B cell (primary cell): ENCODE measurements around the gene GPAT3. TPM values are rescaled to one million over a fixed set of nuclear protein-coding genes. Genes with fewer than 3 reads are reported as not detected.
A peak's percentile ranks its signal among the peaks of the same experiment; 100 is the strongest.

Experiments
- ATAC-seq: fragments of 200-7000 bp; cut with Tn5 transposase; one replicate; pipeline ENCODE4 v1.10.0; 2021; ENCODE audit warnings: low read depth, mild to moderate bottlenecking, moderate number of reproducible peaks, moderate library complexity
- CTCF ChIA-PET: fragments of 350-600 bp; sonication (Branson Sonifier 250); formaldehyde crosslinking; loops from one replicate; lab custom pipeline; 2021; ENCODE audit warnings: antibody characterized with exemption, inconsistent platforms; lab: Charles Lee
- POLR2A ChIA-PET: fragments of 350-600 bp; sonication (Branson Sonifier 250); formaldehyde crosslinking; loops from one replicate; lab custom pipeline; 2021; ENCODE audit warnings: antibody characterized with exemption; lab: Charles Lee
- DNase-seq: peaks from one replicate; pipeline ENCODE4 v3.0.0; 2013
- H2AFZ ChIP-seq: 2 replicates; pipeline ENCODE4 v1.6.1; 2012; ENCODE audit warnings: mild to moderate bottlenecking, low read depth, low read length; ENCODE audit not compliant: insufficient read depth, poor library complexity, severe bottlenecking
- H3K27ac ChIP-seq, 2 donors: 1 replicate in 1 of 2; 2 replicates in 1 of 2; pipeline ENCODE4 v1.5.1; 2012 to 2013; ENCODE audit warnings: low read length in 2 of 2, mild to moderate bottlenecking in 2 of 2, moderate library complexity in 1 of 2
- H3K27me3 ChIP-seq, 4 experiments: fragments of 200-600 bp in 1 of 4; sonication (generic) in 1 of 4; replicated peaks in 1 of 4; 1 replicate in 2 of 4; 2 replicates in 2 of 4; pipeline versions ENCODE4 v1.6.1 to v1.7.0; 2013 to 2016; ENCODE audit warnings: low read length in 3 of 4, mild to moderate bottlenecking in 2 of 4, mixed read lengths in 1 of 4, moderate library complexity in 1 of 4; ENCODE audit not compliant: insufficient read depth in 4 of 4, control insufficient read depth in 3 of 4; ENCODE audit errors: control extremely low read depth in 1 of 4
- H3K36me3 ChIP-seq, 2 experiments: replicated peaks in 1 of 2; 1 replicate in 1 of 2; 2 replicates in 1 of 2; pipeline versions ENCODE4 v1.6.1 to v1.7.1; 2013; ENCODE audit warnings: low read length in 1 of 2; ENCODE audit not compliant: insufficient read depth in 2 of 2, control insufficient read depth in 1 of 2; ENCODE audit errors: control extremely low read depth in 1 of 2, extremely low read depth in 1 of 2
- H3K4me1 ChIP-seq, 2 donors: fragments of 200-600 bp in 1 of 2; sonication (generic) in 1 of 2; 1 replicate in 1 of 2; 2 replicates in 1 of 2; pipeline versions ENCODE4 v1.5.1 to v1.6.1; 2013 to 2017; ENCODE audit warnings: low read length in 2 of 2; ENCODE audit not compliant: control insufficient read depth in 2 of 2, insufficient read depth in 2 of 2
- H3K4me2 ChIP-seq: replicated peaks from 2 replicates; pipeline ENCODE3; 2012; ENCODE audit warnings: mild to moderate bottlenecking, low read depth, low read length; ENCODE audit not compliant: poor library complexity, severe bottlenecking
- H3K4me3 ChIP-seq, 5 experiments: fragments of 200-600 bp in 1 of 5; sonication (generic) in 1 of 5; 1 replicate in 3 of 5; 2 replicates in 2 of 5; pipeline versions ENCODE4 v1.5.1 to v1.7.0; 2011 to 2016; ENCODE audit warnings: low read length in 4 of 5, mild to moderate bottlenecking in 4 of 5, low read depth in 2 of 5, control low read depth in 1 of 5, moderate library complexity in 1 of 5; ENCODE audit not compliant: insufficient read depth in 1 of 5; ENCODE audit errors: control extremely low read depth in 1 of 5, extremely low read depth in 1 of 5
- H3K79me2 ChIP-seq: fragments of 200-600 bp; sonication (generic); one replicate; pipeline ENCODE4 v1.6.0; 2016; ENCODE audit warnings: low read length; ENCODE audit not compliant: control insufficient read depth, insufficient read depth
- H3K9ac ChIP-seq: fragments of 200-600 bp; sonication (generic); 2 replicates; pipeline ENCODE4 v1.6.1; 2017; ENCODE audit warnings: mild to moderate bottlenecking, low read length, moderate library complexity
- H3K9me3 ChIP-seq, 3 donors: one replicate each; pipeline versions ENCODE4 v1.6.1 to v1.7.1; 2013; ENCODE audit warnings: low read length in 2 of 3; ENCODE audit not compliant: control insufficient read depth in 2 of 3, insufficient read depth in 1 of 3; ENCODE audit errors: control extremely low read depth in 1 of 3
- H4K20me1 ChIP-seq: 2 replicates; pipeline ENCODE4 v1.6.0; 2012; ENCODE audit warnings: mild to moderate bottlenecking, low read length; ENCODE audit not compliant: insufficient read depth, control insufficient read depth, poor library complexity, severe bottlenecking
- H3K27ac Mint-ChIP-seq: one replicate; pipeline ENCODE4 v1.8.0; 2021; ENCODE audit warnings: mixed read lengths
- H3K27me3 Mint-ChIP-seq: one replicate; pipeline ENCODE4 v1.8.0; 2021; ENCODE audit warnings: mixed read lengths
- H3K4me1 Mint-ChIP-seq: one replicate; pipeline ENCODE4 v1.8.0; 2021; ENCODE audit warnings: mixed read lengths
- H3K4me3 Mint-ChIP-seq: one replicate; pipeline ENCODE4 v1.8.0; 2021; ENCODE audit warnings: mixed read lengths
- H3K9me3 Mint-ChIP-seq: one replicate; pipeline ENCODE4 v1.8.0; 2022; ENCODE audit warnings: mixed read lengths; ENCODE audit not compliant: insufficient read depth
- CTCF ChIP-seq: fragments of 200-600 bp; IDR thresholded peaks from one replicate; pipeline ENCODE4 v1.8.0; 2022; ENCODE audit warnings: antibody characterized with exemption, mild to moderate bottlenecking
- EZH2 ChIP-seq: IDR thresholded peaks from 2 replicates; pipeline ENCODE4 v1.6.1; 2012; ENCODE audit warnings: borderline replicate concordance, low read depth, mild to moderate bottlenecking, moderate library complexity, low read length; ENCODE audit not compliant: insufficient read depth, poor library complexity, severe bottlenecking
- WGBS: methylation state at CpG from one replicate; pipeline ENCODE4 v1.1.5; 2013; ENCODE audit warnings: missing lambda C conversion rate; ENCODE audit not compliant: insufficient coverage; 5-methylcytosine and 5-hydroxymethylcytosine counted together
- intact Hi-C: fragments of 100-400 bp; cut with micrococcal nuclease; formaldehyde crosslinking; loops from one replicate; pipeline ENCODE4 v1.10.0; 2022
- polyA plus RNA-seq: library from polyadenylated mRNA; depleted of rRNA; stranded (reverse); fragments of >200 nt; gene quantifications from 2 replicates; pipeline ENCODE4 v1.2.3, GENCODE V29; 2012
- total RNA-seq, 2 donors: library from RNA; stranded (reverse); fragments of 120-200 nt in 1 of 2; gene quantifications; 1 replicate in 1 of 2; 2 replicates in 1 of 2; pipeline versions ENCODE4 v1.2.3 to v1.2.4, GENCODE V29; 2013 to 2022

The GPAT3 gene
- total and polyA plus RNA-seq, 2 donors (not counting 1 experiment from before 2014, with no cell fraction given) = 0.06 to 0.89 TPM

DNA sequence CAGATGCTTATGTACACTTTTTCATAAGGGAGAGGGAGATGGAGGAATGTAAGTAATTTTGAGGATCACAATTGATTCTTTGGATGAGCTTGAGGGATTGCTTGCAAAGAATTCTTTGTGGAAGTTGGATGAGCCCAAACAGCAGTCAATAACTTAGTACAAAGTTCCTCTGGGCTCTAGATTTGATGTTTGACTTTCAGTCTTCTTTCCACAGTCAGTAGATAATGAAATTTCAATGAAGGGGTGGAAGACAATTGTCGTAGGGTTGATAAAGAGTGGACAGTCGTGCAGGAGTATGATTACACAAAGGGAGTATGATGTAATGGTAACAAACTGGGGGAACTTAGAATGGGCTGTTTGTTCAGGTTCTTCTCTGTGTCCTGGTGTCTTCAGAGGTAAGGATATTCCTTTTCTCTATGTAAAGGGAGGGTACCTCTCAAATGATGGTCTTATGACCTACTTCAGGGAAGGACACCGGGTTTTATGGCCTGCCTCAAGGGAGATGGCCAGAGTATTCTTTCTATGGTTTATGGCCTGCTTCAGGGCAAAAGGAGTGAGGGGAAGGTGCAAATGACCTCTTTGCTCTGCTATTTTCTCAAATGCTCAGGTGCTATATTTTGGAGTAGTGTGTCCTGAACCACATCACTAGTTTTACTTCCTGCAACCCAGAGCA, 49.3 kb upstream of the GPAT3 start:
- peak overlapping the region; percentile 35 for H2AFZ ChIP-seq
- H3K27ac ChIP-seq = no peak overlapping the region
- peak overlapping the region; percentile 17 for H3K27ac Mint-ChIP-seq

More for the DNA sequence above, 49.3 kb upstream of the GPAT3 start:
- Mint-ChIP-seq H3K4me1 (peaks cover 18% of the 10 kb centered on the region), H3K9me3 (no peaks in the 10 kb centered on the region), H3K27me3 (no peaks in the 10 kb centered on the region), H3K4me3 (no peak overlapping the region)
- Histone ChIP-seq H3K4me2 (no peak overlapping the region), H3K27me3 (no peaks in the 10 kb centered on the region), H3K36me3 (no peaks in the 10 kb centered on the region), H3K9ac (no peak overlapping the region), H3K4me3 (no peak overlapping the region), H3K4me1 (peaks cover 10 to 17% of the 10 kb centered on the region in 2 donors), H4K20me1 (no peaks in the 10 kb centered on the region), H3K79me2 (peaks cover 7% of the 10 kb centered on the region), H3K9me3 (no peaks in the 10 kb centered on the region)
- DNase-seq (no peak), ATAC-seq (no peak)
- CTCF ChIA-PET = interaction anchor here (1.3 to 1.6 kb wide), 3 partner anchors 32 to 153 kb away, joined by 4 to 7 read pairs (median 5); no protein-coding TSS in a partner anchor
- TF ChIP-seq CTCF (no peak), EZH2 (no peak)
- intact Hi-C loops = loop anchor here (5.0 to 10.0 kb wide), 3 partner anchors 592 to 1204 kb away; partner anchors contain the start of genes HNRNPD and SEC31A
- POLR2A ChIA-PET = no interaction called here
- 100% methylated on average over 2 of the region's 3 CpGs for WGBS
